ENCODE measurements around the gene TNK1. TPM values are rescaled to one million over a fixed set of nuclear protein-coding genes. Genes with fewer than 3 reads are reported as not detected.
A peak's percentile ranks its signal among the peaks of the same experiment; 100 is the strongest.

TNK1 gene
- total and polyA plus RNA-seq, 9 of the 15 experiments (the other 6 are each of a cell fraction or from before 2014, with no cell fraction given): 0.28 to 5.2 (median 2.1) TPM

- Histone ChIP-seq H3K27me3 (ENCODE audit: control insufficient read depth in 2 of 2, insufficient read depth in 2 of 2, low read length in 2 of 2) (no peaks in the 10 kb centered on the region), H3K4me3 (peak overlapping the region; percentile 52), H3K27ac (ENCODE audit: extremely low read depth, low read depth, low read length) (no peak overlapping the region), H4K20me1 (replicated peaks; ENCODE audit: control insufficient read depth, insufficient read depth, low read length) (no peaks in the 10 kb centered on the region), H3K9ac (ENCODE audit: insufficient read depth in 1 of 2, low read depth in 2 of 2, low read length in 2 of 2) (peak overlapping the region; percentile 68 to 92; a peak in 3 of 4 replicates), H2AFZ (ENCODE audit: low read depth, low read length) (peak overlapping the region; percentile 89), H3K9me3 (replicated peaks; ENCODE audit: control insufficient read depth, insufficient read depth, low read depth, low read length) (no peaks in the 10 kb centered on the region), H3K4me2 (ENCODE audit: insufficient read depth, low read length) (peak overlapping the region; percentile 76), H3K79me2 (ENCODE audit: control insufficient read depth, insufficient read depth, low read length) (peaks cover 7% of the 10 kb centered on the region; the same call in 2 of the 3 replicates), H3K36me3 (ENCODE audit: control insufficient read depth, insufficient read depth, low read length) (no peaks in the 10 kb centered on the region), H3K4me1 (replicated peaks in 1 of 2; ENCODE audit: control insufficient read depth in 2 of 2, insufficient read depth in 2 of 2, low read length in 2 of 2) (peaks cover 20 to 69% of the 10 kb centered on the region in 2 experiments; a peak in 4 of 5 replicates), H3K9me1 (ENCODE audit: control insufficient read depth, insufficient read depth, low read length) (peaks cover 3% of the 10 kb centered on the region)
- CTCF ChIA-PET (ENCODE audit: low intra/inter-chr PET ratio): no interaction called here
- FAIRE-seq (no peak), ATAC-seq (no peak), DNase-seq (ENCODE audit: extremely low read depth in 1 of 4, low spot score in 3 of 4) (no peak)
- 64% methylated on average over 9 of the region's 11 CpGs for WGBS (ENCODE audit: insufficient coverage, low coverage, missing lambda C conversion rate)
- intact Hi-C loops (cut with micrococcal nuclease) (loop anchor here (5.0 kb wide), 2 partner anchors 37 to 43 kb away; partner anchors contain the start of genes POLR2A, SLC35G6 and TMEM256), in situ Hi-C loops (cut with MboI) (no loop called here)
- POLR2A ChIA-PET: interaction anchor here (1.0 to 4.2 kb wide), 3 partner anchors 15 to 85 kb away, joined by 3 to 21 read pairs (median 3); partner anchors contain the start of gene POLR2A
- BruUV-seq (replicated peaks): TSS peak; percentile 23
- TF ChIP-seq FOXA1 (IDR thresholded peaks at IDR 0.05; ENCODE audit: borderline replicate concordance) (no peak), ZNF274 (IDR thresholded peaks at IDR 0.05; ENCODE audit: borderline replicate concordance, low read depth, low read length) (no peak), BCLAF1 (IDR thresholded peaks at IDR 0.05; ENCODE audit: borderline replicate concordance in 1 of 2, control insufficient read depth in 1 of 2, low read depth in 2 of 2, low read length in 1 of 2) (no peak), ZMIZ1 (IDR thresholded peaks at IDR 0.05; ENCODE audit: low read depth in 2 of 2, low read length in 2 of 2) (no peak), ESRRB (CRISPR knock-in tag; IDR thresholded peaks at IDR 0.05; ENCODE audit: borderline replicate concordance) (no peak), TOE1 (IDR thresholded peaks at IDR 0.05; ENCODE audit: borderline replicate concordance) (no peak), TOE1 (CRISPR knock-in tag; IDR thresholded peaks at IDR 0.05; ENCODE audit: borderline replicate concordance, low read depth) (no peak), TAF7 (tag; IDR thresholded peaks at IDR 0.05) (no peak), FOXO4 (CRISPR knock-in tag; IDR thresholded peaks at IDR 0.05) (no peak), KAT7 (CRISPR knock-in tag; IDR thresholded peaks at IDR 0.05; ENCODE audit: borderline replicate concordance) (no peak), BRF1 (IDR thresholded peaks at IDR 0.05; ENCODE audit: borderline replicate concordance, extremely low read depth, insufficient read length) (no peak), ZNF717 (CRISPR knock-in tag; IDR thresholded peaks at IDR 0.05) (no peak)
Observed at GRCh38 chr17:7438656-7439460, 58.0 kb downstream of the TNK1 start.
